Measurements from ENCODE around the gene NNT. TPM values are rescaled to one million over a fixed set of nuclear protein-coding genes. Genes with fewer than 3 reads are reported as not detected.

The NNT gene
- total and polyA plus RNA-seq, 2 of the 8 experiments (the other 6 are each of a cell fraction or from before 2014, with no cell fraction given): 11.0 to 22.2 TPM

DNA sequence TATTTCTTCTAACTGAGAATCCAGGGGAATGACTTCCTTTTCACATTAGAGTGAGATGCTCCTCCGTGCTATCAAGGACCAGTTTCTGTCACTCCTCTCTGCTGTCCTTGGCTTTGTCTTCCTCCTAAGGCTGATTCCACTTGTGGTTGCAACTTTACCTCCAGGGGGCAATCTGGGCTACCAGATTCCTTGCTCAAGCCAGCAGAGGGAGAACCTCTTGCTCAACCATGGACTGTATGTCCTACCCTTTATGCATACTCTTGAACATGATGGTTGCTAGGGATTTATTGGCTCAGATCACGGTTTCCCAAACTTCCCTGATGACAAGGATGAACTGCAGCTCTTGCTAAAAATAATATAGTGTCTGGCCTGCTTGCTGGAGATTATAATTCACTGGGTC is 24.0 kb downstream of the NNT start:
- Histone ChIP-seq H3K18ac (ENCODE audit: extremely low read depth, low read length) (no peak overlapping the region), H3K27ac (ENCODE audit: low read depth, low read length) (no peak overlapping the region), H3K56ac (replicated peaks; ENCODE audit: insufficient read length, low read depth, low read length) (no peak overlapping the region), H2BK5ac (ENCODE audit: low read depth, low read length) (no peak overlapping the region), H3K4ac (replicated peaks; ENCODE audit: insufficient read length, low read depth, low read length) (no peak overlapping the region), H3K23me2 (ENCODE audit: low read depth, low read length) (no peaks in the 10 kb centered on the region), H4K91ac (replicated peaks; ENCODE audit: insufficient read length, low read length) (no peak overlapping the region), H3K4me3 (ENCODE audit: extremely low read depth in 1 of 4, insufficient read depth in 2 of 4, low read depth in 3 of 4, low read length in 4 of 4) (no peak overlapping the region), H4K20me1 (replicated peaks in 1 of 2; ENCODE audit: control insufficient read depth in 1 of 2, insufficient read depth in 2 of 2, low read length in 2 of 2) (no peaks in the 10 kb centered on the region), H3K9ac (replicated peaks in 1 of 4; ENCODE audit: extremely low read depth in 1 of 4, low read depth in 3 of 4, low read length in 3 of 4) (no peak overlapping the region), H3K79me2 (ENCODE audit: control insufficient read depth in 1 of 2, insufficient read depth in 2 of 2, low read length in 2 of 2) (no peaks in the 10 kb centered on the region), H4K8ac (ENCODE audit: extremely low read depth, insufficient read depth, low read length) (no peak overlapping the region), H2AK5ac (ENCODE audit: low read depth, low read length) (no peak overlapping the region), H3K36me3 (ENCODE audit: control insufficient read depth in 2 of 4, insufficient read depth in 4 of 4, low read length in 3 of 4) (no peaks in the 10 kb centered on the region), H4K5ac (ENCODE audit: insufficient read length, low read depth, low read length) (no peak overlapping the region), H2BK120ac (replicated peaks; ENCODE audit: low read depth, low read length) (no peak overlapping the region), H3K79me1 (ENCODE audit: low read depth, low read length) (no peaks in the 10 kb centered on the region), H3K14ac (ENCODE audit: insufficient read length) (no peak overlapping the region), H2AFZ (ENCODE audit: low read length) (no peak overlapping the region), H3K9me3 (ENCODE audit: insufficient read depth in 2 of 2, low read depth in 1 of 2, low read length in 1 of 2) (no peaks in the 10 kb centered on the region), H3K4me1 (replicated peaks in 1 of 4; ENCODE audit: control insufficient read depth in 3 of 4, insufficient read depth in 4 of 4, low read length in 3 of 4) (no peaks in the 10 kb centered on the region; a peak in 1 of 7 replicates), H3K23ac (ENCODE audit: insufficient read length) (no peak overlapping the region), H2BK15ac (ENCODE audit: low read length) (no peak overlapping the region), H3K27me3 (replicated peaks in 1 of 4; ENCODE audit: control insufficient read depth in 3 of 4, extremely low read depth in 1 of 4, insufficient read depth in 3 of 4, low read length in 3 of 4) (peaks cover 0 to 1% (median 0%) of the 10 kb centered on the region in 4 experiments; a peak in 1 of 7 replicates), H2BK12ac (ENCODE audit: low read depth, low read length) (no peak overlapping the region), H3K4me2 (ENCODE audit: insufficient read depth in 1 of 2, low read depth in 2 of 2, low read length in 2 of 2) (no peak overlapping the region), H2BK20ac (ENCODE audit: low read length) (no peak overlapping the region)
- DNase-seq (ENCODE audit: low read depth in 1 of 2, low spot score in 2 of 2) (no peak), FAIRE-seq (peak; percentile 82)
- WGBS, 2 experiments (ENCODE audit: extremely low coverage in 1 of 2, insufficient coverage in 1 of 2, insufficient read length in 1 of 2, insufficient replicate concordance in 2 of 2, low coverage in 1 of 2, low lambda C conversion rate in 2 of 2, missing lambda C conversion rate in 1 of 2): 78% methylated on average over 2 of the region's 2 CpGs; no CpG with 5 or more reads in 1 of the 2 experiments
- POLR2A ChIA-PET (ENCODE audit: partially characterized antibody): interaction anchor here (0.9 kb wide), 1 partner anchor 17 kb away, joined by 3 read pairs; no protein-coding TSS in a partner anchor
- CTCF ChIA-PET (ENCODE audit: partially characterized antibody): interaction anchor here (0.6 to 2.3 kb wide), 7 partner anchors 10 to 341 kb away, joined by 3 to 6 read pairs (median 3); no protein-coding TSS in a partner anchor
- TF ChIP-seq, protein P1, sequence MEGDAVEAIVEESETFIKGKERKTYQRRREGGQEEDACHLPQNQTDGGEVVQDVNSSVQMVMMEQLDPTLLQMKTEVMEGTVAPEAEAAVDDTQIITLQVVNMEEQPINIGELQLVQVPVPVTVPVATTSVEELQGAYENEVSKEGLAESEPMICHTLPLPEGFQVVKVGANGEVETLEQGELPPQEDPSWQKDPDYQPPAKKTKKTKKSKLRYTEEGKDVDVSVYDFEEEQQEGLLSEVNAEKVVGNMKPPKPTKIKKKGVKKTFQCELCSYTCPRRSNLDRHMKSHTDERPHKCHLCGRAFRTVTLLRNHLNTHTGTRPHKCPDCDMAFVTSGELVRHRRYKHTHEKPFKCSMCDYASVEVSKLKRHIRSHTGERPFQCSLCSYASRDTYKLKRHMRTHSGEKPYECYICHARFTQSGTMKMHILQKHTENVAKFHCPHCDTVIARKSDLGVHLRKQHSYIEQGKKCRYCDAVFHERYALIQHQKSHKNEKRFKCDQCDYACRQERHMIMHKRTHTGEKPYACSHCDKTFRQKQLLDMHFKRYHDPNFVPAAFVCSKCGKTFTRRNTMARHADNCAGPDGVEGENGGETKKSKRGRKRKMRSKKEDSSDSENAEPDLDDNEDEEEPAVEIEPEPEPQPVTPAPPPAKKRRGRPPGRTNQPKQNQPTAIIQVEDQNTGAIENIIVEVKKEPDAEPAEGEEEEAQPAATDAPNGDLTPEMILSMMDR (IDR thresholded peaks at IDR 0.05; ENCODE audit: control extremely low read depth in 1 of 3, insufficient read depth in 1 of 3, low read depth in 1 of 3, low read length in 3 of 3): peak; percentile 70 to 99 (median 94)
- TF ChIP-seq POU5F1 (IDR thresholded peaks at IDR 0.05; ENCODE audit: low read depth, low read length) (no peak), SP2 (IDR thresholded peaks at IDR 0.05; ENCODE audit: low read length) (no peak), RAD21 (IDR thresholded peaks at IDR 0.05 in 1 of 2, conservative IDR thresholded peaks at IDR 0.05 in 1 of 2; ENCODE audit: low read depth in 2 of 2, low read length in 2 of 2) (peak; percentile 52 to 64; a peak in 3 of 4 replicates), FOSL1 (IDR thresholded peaks at IDR 0.05; ENCODE audit: insufficient read depth, low read depth, low read length) (no peak), SRF (IDR thresholded peaks at IDR 0.05; ENCODE audit: low read depth, low read length) (no peak), YY1 (IDR thresholded peaks at IDR 0.05; ENCODE audit: low read depth, low read length) (no peak), RXRA (IDR thresholded peaks at IDR 0.05; ENCODE audit: insufficient read depth, low read depth, low read length) (no peak), SP1 (IDR thresholded peaks at IDR 0.05; ENCODE audit: low read depth, low read length) (no peak), SP4 (IDR thresholded peaks at IDR 0.05; ENCODE audit: low read length) (no peak), TBP (IDR thresholded peaks at IDR 0.05; ENCODE audit: low read depth, low read length) (no peak)
- TF ChIP-seq, protein P2, sequence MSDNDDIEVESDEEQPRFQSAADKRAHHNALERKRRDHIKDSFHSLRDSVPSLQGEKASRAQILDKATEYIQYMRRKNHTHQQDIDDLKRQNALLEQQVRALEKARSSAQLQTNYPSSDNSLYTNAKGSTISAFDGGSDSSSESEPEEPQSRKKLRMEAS (IDR thresholded peaks at IDR 0.05): no peak
